ENCODE data around the gene COL18A1.
"Not testable (repeated sequence)": the region's sequence is repeated elsewhere in the genome, so short reads cannot be mapped to it uniquely, and the experiment has no call there.

DNA sequence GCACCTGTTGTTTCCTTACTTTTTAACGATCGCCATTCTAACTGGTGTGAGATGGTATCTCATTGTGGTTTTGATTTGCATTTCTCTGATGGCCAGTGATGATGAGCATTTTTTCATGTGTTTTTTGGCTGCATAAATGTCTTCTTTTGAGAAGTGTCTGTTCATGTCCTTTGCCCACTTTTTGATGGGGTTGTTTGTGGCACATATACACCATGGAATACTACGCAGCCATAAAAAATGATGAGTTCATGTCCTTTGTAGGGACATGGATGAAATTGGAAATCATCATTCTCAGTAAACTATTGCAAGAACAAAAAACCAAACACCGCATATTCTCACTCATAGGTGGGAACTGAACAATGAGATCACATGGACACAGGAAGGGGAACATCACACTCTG lies 98.3 kb downstream of the COL18A1 start:
- TF ChIP-seq, protein P1, sequence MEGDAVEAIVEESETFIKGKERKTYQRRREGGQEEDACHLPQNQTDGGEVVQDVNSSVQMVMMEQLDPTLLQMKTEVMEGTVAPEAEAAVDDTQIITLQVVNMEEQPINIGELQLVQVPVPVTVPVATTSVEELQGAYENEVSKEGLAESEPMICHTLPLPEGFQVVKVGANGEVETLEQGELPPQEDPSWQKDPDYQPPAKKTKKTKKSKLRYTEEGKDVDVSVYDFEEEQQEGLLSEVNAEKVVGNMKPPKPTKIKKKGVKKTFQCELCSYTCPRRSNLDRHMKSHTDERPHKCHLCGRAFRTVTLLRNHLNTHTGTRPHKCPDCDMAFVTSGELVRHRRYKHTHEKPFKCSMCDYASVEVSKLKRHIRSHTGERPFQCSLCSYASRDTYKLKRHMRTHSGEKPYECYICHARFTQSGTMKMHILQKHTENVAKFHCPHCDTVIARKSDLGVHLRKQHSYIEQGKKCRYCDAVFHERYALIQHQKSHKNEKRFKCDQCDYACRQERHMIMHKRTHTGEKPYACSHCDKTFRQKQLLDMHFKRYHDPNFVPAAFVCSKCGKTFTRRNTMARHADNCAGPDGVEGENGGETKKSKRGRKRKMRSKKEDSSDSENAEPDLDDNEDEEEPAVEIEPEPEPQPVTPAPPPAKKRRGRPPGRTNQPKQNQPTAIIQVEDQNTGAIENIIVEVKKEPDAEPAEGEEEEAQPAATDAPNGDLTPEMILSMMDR (conservative IDR thresholded peaks at IDR 0.05; ENCODE audit: low read length): not testable (repeated sequence)
- TF ChIP-seq EZH2phosphoT487 (IDR thresholded peaks at IDR 0.05; ENCODE audit: borderline replicate concordance): not testable (repeated sequence)

Data from Loucy (cell line).